Gastroesophageal sphincter (tissue), 4 donors: ENCODE data around the gene TCF25. TPM values are rescaled to one million over a fixed set of nuclear protein-coding genes. Genes with fewer than 3 reads are reported as not detected.
A peak's percentile ranks its signal among the peaks of the same experiment; 100 is the strongest.
"Not testable (repeated sequence)": the region's sequence is repeated elsewhere in the genome, so short reads cannot be mapped to it uniquely, and the experiment has no call there.

Source experiments
- ATAC-seq: fragments of 150-250 bp; one replicate; pipeline ENCODE4 v1.9.1; 2016; ENCODE audit warnings: mild to moderate bottlenecking, moderate library complexity
- H3K27ac ChIP-seq, 4 donors: fragments of 200-600 bp; sonication (generic) in 3 of 4; 1 replicate in 3 of 4; 2 replicates in 1 of 4; pipeline ENCODE4 v1.5.1; 2016 to 2019
- H3K27me3 ChIP-seq: fragments of 200-600 bp; sonication (generic); one replicate; pipeline ENCODE4 v1.5.1; 2019
- H3K36me3 ChIP-seq, 2 donors: fragments of 200-600 bp; sonication (generic); one replicate each; pipeline ENCODE4 v1.5.1; 2019; ENCODE audit warnings: control low read depth in 1 of 2
- H3K4me1 ChIP-seq, 3 donors: fragments of 200-600 bp; sonication (generic); 1 replicate in 2 of 3; 2 replicates in 1 of 3; pipeline ENCODE4 v1.5.1; 2016 to 2019; ENCODE audit warnings: control low read depth in 2 of 3
- H3K4me3 ChIP-seq, 2 donors: fragments of 200-600 bp; sonication (generic); one replicate each; pipeline ENCODE4 v1.5.1; 2019; ENCODE audit warnings: mild to moderate bottlenecking in 1 of 2, moderate library complexity in 1 of 2
- H3K9me3 ChIP-seq, 3 donors: fragments of 200-600 bp; sonication (generic); one replicate each; pipeline ENCODE4 v1.5.1; 2017 to 2019; ENCODE audit warnings: control low read depth in 2 of 3
- CTCF ChIP-seq, 4 experiments: fragments of 200-600 bp in 2 of 4; fragments of 450-650 bp in 2 of 4; sonication (generic) in 1 of 4; IDR thresholded peaks; one replicate each; pipeline ENCODE4 v1.5.1; 2017 to 2019; ENCODE audit warnings: antibody characterized with exemption in 4 of 4, mild to moderate bottlenecking in 2 of 4, moderate library complexity in 2 of 4
- EP300 ChIP-seq: sonication (generic); formaldehyde crosslinking; IDR thresholded peaks from one replicate; pipeline ENCODE4 v1.6.1; 2017; ENCODE audit warnings: antibody characterized with exemption, mild to moderate bottlenecking
- POLR2A ChIP-seq, 2 donors: fragments of 450-650 bp; IDR thresholded peaks; one replicate each; pipeline ENCODE4 v1.6.1; 2017; ENCODE audit warnings: antibody characterized with exemption in 2 of 2, mild to moderate bottlenecking in 2 of 2, moderate library complexity in 1 of 2
- POLR2AphosphoS5 ChIP-seq: sonication (generic); formaldehyde crosslinking; IDR thresholded peaks from one replicate; pipeline ENCODE4 v1.6.1; 2017; ENCODE audit warnings: antibody characterized with exemption
- WGBS, 2 donors: methylation state at CpG; one replicate each; pipeline ENCODE4 v1.1.5; 2018; ENCODE audit warnings: low coverage in 1 of 2; 5-methylcytosine and 5-hydroxymethylcytosine counted together
- total RNA-seq, 4 donors: library from RNA; depleted of rRNA; stranded (reverse); fragments of >200 nt; gene quantifications; one replicate each; pipeline ENCODE4 v1.1.0, GENCODE V29; 2016

The TCF25 gene
- 100 to 1,000 TPM; 118 to 165 (median 134) TPM for total RNA-seq

- Histone ChIP-seq H3K4me1 (peaks cover 0 to 40% (median 11%) of the 10 kb centered on the region in 3 donors), H3K36me3 (peaks cover 0 to 25% of the 10 kb centered on the region in 2 donors), H3K4me3 (peak within 1 kb of the TSS; percentile 61 to 85), H3K9me3 (peaks cover 0 to under 1% (median 0%) of the 10 kb centered on the region in 3 donors), H3K27me3 (no peaks in the 10 kb centered on the region), H3K27ac (peak within 1 kb of the TSS; percentile 96 to 100 (median 98))
- TF ChIP-seq CTCF (IDR thresholded peaks at IDR 0.05) (peak in 2 of 4 experiments; percentile 2 to 4), EP300 (no peak), POLR2A (IDR thresholded peaks at IDR 0.05) (peak; percentile 63 to 79), POLR2AphosphoS5 (peak; percentile 85)
- WGBS, 2 donors, result no CpG with 5 or more reads among the region's 104 CpGs
- ATAC-seq, result peak; percentile 75
Observed at GRCh38 chr16:89873109-89873971, at the start of gene TCF25. TSS of gene TCF25 (plus strand) at chr16:89873592. CDS start at chr16:89873668, 76 bp downstream.

- peaks cover 0 to 16% (median 5%) of the 10 kb centered on the region in 3 donors for H3K4me1 ChIP-seq
- not testable (repeated sequence) for H3K9me3 ChIP-seq, H3K27ac ChIP-seq, H3K27me3 ChIP-seq, H3K36me3 ChIP-seq, ATAC-seq, H3K4me3 ChIP-seq
- 71 to 100% methylated on average over 1 to 5 of the region's 5 CpGs for WGBS, 2 donors
Observed at GRCh38 chr16:89823824-89824148, 49.6 kb upstream of the TCF25 start.

GRCh38 chr16:89826531-89827382 is 46.6 kb upstream of the TCF25 start:
- TF ChIP-seq EP300 (no peak), POLR2AphosphoS5 (no peak), POLR2A (IDR thresholded peaks at IDR 0.05) (no peak), CTCF (IDR thresholded peaks at IDR 0.05) (no peak)
- WGBS, 2 donors, result 71 to 82% methylated on average over 5 to 21 of the region's 26 CpGs
- Histone ChIP-seq H3K27ac (peak overlapping the region in 1 of 4 donors; percentile 95), H3K27me3 (no peaks in the 10 kb centered on the region), H3K9me3 (no peaks in the 10 kb centered on the region), H3K4me1 (peaks cover 0 to 22% (median 8%) of the 10 kb centered on the region in 3 donors), H3K36me3 (no peaks in the 10 kb centered on the region), H3K4me3 (no peak overlapping the region)
- ATAC-seq, result no peak

GRCh38 chr16:89827383-89828198 is 45.8 kb upstream of the TCF25 start:
- TF ChIP-seq CTCF (IDR thresholded peaks at IDR 0.05) (no peak), EP300 (no peak), POLR2A (IDR thresholded peaks at IDR 0.05) (no peak), POLR2AphosphoS5 (no peak)
- peak; percentile 52 for ATAC-seq
- no peaks in the 10 kb centered on the region for H3K27me3 ChIP-seq
- peak overlapping the region; percentile 3 to 95 (median 82) for H3K27ac ChIP-seq
- H3K4me3 ChIP-seq, result peak overlapping the region; percentile 45 to 63
- 40 to 48% methylated on average over 3 to 4 of the region's 43 CpGs for WGBS, 2 donors
- no peaks in the 10 kb centered on the region for H3K36me3 ChIP-seq
- H3K4me1 ChIP-seq, result peaks cover 0 to 22% (median 8%) of the 10 kb centered on the region in 3 donors
- H3K9me3 ChIP-seq, result no peaks in the 10 kb centered on the region
